NCI-H748 treated with DMSO at 0.1 percent for 48 hours (cell line): Measurements from ENCODE around the gene SGCE.
A peak's percentile ranks its signal among the peaks of the same experiment; 100 is the strongest.
"Not testable (repeated sequence)": the region's sequence is repeated elsewhere in the genome, so short reads cannot be mapped to it uniquely, and the experiment has no call there.

Experiments
- DNase-seq: peaks from one replicate; lab custom pipeline; 2025; lab: John Stamatoyannopoulos, UW

Gene SGCE, protein sequence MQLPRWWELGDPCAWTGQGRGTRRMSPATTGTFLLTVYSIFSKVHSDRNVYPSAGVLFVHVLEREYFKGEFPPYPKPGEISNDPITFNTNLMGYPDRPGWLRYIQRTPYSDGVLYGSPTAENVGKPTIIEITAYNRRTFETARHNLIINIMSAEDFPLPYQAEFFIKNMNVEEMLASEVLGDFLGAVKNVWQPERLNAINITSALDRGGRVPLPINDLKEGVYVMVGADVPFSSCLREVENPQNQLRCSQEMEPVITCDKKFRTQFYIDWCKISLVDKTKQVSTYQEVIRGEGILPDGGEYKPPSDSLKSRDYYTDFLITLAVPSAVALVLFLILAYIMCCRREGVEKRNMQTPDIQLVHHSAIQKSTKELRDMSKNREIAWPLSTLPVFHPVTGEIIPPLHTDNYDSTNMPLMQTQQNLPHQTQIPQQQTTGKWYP

DNA sequence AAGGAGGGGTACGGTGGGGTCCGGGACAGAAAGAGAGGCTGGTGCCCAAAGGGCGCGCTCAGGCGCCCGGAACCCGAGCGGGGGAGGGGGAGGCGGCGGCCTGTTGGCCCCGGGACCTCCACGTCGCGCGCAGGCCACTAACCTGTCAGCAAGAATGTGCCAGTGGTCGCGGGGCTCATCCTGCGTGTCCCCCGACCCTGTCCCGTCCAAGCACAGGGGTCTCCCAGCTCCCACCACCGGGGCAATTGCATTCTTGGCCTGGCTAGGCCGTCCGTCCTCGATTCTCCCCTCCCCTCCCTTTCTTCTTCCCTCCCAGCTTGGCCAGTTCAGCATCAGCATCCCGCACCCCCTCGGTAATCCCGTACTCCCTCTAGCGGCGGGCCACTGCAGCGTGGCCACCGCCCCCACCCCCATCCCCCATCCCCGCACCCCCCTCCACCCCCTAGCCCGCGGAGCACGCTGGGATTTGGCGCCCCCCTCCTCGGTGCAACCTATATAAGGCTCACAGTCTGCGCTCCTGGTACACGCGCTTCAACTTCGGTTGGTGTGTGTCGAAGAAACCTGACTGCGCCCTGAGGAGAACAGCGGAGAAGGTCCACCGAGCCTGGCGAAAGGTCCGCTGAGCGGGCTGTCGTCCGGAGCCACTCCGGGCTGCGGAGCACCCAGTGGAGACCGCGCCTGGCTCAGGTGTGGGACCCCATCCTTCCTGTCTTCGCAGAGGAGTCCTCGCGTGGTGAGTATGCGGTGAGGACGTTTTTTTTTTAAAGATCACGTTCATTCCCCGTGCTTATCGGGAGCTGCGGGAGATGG, at the start of gene SGCE:
SGCE (minus strand) TSS at position 286 of the 810 bp plus-strand sequence; CDS start at position 251, 35 bp downstream.
- peak; percentile 70 for DNase-seq

DNA sequence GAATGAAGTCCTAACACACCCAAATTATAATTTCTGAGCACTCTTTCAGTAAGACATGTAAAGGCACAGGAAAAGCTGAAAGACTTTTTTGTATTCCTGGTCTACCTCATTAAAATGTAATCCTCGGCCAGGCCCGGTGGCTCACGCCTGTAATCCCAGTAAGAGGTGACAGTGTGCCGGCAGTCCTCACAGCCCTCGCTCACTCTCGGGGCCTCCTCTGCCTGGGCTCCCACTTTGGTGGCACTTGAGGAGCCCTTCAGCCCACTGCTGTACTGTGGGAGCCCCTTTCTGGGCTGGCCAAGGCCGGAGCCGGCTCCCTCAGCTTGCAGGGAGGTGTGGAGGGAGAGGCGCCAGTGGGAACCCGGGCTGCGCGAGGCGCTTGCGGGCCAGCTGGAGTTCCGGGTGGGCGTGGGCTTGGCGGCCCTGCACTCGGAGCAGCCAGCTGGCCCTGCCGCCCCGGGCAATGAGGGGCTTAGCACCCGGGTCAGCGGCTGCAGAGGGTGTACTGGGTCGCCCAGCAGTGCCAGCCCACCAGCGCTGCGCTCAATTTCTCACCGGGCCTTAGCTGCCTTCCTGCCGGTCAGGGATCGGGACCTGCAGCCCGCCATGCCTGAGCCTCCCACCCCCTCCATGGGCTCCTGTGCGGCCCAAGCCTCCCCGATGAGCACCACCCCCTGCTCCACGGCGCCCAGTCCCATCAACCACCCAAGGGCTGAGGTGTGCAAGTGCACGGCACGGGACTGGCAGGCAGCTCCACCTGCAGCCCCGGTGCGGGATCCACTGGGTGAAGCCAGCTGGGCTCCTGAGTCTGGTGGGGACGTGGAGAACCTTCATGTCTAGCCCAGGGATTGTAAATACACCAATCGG, 49.5 kb upstream of the SGCE start:
- not testable (repeated sequence) for DNase-seq

DNA sequence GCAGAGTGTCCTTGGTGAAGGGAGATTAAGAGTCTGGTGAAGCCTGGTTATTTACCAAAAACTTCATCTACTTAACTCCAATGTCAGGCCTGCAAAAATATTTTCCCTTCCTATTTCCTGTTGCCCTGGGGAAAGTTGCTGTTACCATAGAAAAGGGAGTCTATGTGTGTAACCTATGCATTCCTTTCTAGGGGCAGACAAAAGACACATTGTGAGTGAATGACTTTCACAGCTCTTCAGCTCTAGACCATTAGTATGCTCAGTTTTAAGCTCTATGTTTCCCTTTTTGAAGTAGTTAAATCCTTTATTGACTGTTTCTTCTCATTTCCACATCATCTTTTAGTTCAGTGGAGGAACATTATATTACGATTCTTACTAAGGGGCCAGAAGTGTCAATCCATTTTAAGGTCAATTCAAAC, 45.6 kb upstream of the SGCE start:
- no peak for DNase-seq

DNA sequence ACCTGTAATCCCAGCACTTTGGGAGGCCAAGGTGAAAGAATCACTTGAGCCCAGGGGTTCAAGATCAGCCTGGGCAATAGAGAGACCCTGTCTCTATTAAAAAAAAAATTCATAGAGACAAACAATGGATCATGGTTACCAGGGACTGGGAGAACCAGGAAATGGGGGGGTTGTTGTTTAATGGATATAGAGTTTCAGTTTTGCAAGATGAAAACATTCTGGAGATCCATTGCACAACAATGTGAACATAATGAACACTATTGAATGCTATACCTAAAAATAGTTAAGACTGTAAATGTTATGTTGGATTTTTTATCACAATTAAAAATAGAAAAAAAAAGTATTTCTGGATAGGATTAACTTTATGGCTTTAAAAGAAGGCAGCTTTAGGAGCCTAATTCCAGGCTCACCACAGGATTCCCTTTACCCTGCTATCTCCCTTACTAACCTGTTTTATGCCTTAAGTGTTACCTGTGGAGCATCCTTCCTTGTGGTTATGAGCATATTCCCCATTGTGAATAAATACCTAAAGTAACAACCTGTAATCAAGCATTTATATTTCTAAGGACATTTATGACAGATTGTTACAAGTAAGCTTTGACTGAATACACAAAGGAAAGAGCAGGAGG, 45.1 kb upstream of the SGCE start:
- DNase-seq = no peak

DNA sequence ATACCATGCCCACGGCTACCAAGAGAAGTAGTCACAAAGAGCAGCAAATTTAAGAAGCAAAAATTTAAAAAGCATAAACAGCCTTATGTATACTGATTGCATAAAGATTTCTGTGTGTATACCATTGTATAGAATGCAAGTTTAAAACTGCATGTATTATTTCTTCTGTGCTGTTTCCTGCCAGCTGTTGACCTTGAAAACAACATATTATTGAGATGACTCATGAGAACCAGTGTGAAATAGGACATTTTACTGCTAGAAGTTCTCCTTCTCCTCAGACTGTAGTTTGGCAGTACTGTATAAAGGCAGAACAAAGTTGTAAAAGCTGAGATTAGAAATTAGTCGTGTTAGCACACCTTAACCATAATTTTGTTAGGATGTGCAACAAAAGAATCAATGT, 42.3 kb upstream of the SGCE start:
- no peak for DNase-seq

DNA sequence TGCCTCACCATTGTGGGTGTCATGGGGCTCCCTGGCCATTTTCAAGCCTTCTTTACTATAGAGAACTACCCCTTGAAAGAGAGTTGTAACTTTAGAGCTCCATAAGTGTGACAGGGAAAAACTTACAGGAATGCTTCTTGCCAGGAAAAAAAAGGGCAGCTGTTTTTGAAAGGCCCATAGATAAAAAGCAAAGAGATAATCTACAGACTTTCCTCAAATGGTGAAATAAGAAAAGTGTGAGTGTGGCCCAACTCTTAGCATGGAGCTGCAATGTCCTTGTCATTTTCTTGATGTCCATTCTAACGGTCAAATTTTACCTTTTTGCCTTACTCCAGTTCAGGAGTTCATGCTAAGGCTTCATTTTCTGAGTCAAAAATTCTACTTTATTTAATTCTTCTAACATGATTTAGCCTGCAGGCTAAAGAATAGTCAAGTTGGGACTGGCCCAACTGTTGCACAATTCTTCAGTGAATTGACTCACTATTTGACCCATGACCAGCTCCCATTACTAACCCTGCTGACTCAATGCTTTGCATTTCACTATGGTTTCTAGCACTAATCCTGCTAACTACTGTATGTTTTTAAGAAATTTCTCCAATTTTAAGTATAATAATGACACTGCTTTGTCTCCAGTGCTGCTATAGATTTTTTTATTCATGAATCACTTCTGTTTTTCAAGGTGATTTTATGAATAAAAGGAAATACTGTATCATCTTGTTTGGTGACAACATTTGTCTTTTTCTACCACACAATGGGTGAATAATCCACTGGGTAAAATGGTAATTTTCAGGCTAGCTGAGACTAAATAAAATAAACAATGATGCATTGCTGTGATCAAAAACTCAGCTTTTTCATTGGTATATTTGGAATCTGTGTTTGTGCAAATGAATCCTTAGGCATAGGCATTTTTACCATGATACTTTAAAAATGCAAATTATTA, 41.4 kb upstream of the SGCE start:
- DNase-seq = no peak

DNA sequence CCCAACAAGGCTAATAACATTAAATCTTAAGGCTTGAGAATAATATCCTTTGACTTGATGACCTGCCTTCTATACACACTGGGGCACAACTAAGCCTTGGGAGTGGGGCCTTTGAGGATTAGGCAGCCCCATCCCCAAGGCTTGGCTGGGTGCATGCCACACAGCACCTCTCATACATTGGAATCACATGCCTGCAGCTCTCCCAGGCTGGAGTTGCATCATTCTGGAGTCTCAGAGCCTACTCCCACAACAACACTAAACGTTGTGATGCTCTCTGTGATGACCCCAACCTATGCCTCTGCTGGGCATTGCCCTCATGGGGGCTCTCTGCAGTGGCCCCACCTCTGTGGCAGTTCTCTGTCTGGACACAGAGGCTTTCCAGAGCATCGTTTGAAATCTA, 31.9 kb upstream of the SGCE start:
- DNase-seq = no peak

DNA sequence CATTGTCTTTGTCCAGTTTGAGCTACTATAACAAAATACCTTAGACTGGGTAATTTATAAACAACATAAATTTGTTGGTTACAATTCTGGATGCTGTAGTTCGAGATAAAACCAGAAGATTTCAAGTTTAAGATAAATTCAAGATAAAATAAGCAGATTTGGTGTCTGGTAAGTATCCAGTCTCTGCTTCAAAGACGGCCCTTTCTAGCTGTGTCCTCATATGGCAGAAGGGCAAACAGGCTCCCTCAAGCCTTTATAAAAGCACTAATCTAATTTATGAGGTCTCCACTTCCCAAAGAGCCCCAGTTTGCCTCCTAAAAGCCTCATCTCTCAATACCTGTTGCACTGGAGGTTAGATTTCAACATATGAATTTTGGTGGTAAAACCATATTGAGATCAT, 31.1 kb upstream of the SGCE start:
- DNase-seq = no peak

DNA sequence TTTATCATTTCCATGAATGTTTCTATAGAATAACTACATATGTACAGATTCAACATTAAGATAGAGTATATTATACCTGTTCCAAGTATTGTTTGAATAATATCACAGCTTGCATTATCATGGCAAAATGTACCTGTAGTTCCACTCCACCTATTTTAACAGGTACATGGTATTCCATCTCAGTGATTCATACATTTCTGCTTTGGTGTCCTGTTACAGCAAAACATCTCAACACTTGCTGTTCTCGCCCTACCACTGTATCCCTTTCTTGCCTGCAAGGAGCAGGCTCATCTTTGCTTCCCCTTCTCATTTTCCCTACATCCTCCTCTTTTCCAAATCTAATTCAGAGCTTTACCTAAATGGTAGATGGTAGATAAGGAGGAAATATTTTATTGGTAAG, 27.1 kb upstream of the SGCE start:
- no peak for DNase-seq

DNA sequence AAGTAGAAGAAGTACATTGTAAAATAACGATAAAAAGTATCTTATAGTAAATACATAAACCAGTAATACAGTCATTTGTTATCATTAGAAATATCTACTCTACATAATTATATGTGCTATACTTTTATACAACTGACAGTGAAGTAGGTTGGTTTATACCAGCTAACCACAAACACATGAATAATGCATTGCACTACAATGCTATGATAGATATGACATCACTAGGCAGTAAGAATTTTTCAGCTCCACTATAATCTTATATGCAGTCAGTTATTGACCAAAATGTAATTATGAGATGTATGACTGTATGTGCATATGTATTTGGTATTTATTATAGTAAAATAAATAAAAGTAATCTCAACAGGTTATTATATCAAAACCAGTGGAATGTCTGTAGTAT, 23.4 kb upstream of the SGCE start:
- no peak for DNase-seq

DNA sequence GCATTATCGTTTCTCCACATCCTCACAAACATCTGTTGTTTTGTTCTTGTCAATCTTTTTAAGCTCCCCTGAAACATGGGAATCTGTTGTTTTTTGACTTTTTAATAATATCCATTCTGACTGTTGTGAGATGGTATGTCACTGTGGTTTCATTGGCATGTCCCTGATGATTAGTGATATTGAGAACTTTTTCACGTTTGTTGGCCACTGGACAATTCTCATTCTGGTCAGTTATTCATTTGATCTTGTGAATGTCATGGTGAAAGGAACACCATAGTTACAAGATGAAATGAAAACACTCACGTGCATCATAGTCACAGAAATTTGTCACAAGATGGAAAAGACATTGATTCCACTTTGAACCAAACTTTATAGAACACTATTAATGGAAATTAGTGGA, 20.5 kb upstream of the SGCE start:
- DNase-seq = no peak

DNA sequence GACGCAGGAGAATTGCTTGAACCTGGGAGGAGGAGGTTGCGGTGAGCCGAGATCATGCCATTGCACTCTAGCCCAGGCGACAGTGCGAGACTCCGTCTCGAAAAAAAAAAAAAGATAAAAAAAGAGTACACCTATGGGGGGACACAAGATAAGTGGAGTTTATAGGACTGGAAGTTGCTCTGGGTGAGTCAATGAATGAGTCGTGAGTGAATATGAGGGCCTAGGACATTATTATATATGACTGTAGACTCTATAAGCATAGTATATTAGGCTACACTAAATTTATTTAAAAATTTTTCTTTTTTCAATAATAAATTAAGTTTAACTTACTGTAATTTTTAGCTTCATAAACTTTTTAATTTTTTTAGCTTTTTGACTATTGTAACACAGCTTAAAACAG, 19.4 kb upstream of the SGCE start:
- no peak for DNase-seq

DNA sequence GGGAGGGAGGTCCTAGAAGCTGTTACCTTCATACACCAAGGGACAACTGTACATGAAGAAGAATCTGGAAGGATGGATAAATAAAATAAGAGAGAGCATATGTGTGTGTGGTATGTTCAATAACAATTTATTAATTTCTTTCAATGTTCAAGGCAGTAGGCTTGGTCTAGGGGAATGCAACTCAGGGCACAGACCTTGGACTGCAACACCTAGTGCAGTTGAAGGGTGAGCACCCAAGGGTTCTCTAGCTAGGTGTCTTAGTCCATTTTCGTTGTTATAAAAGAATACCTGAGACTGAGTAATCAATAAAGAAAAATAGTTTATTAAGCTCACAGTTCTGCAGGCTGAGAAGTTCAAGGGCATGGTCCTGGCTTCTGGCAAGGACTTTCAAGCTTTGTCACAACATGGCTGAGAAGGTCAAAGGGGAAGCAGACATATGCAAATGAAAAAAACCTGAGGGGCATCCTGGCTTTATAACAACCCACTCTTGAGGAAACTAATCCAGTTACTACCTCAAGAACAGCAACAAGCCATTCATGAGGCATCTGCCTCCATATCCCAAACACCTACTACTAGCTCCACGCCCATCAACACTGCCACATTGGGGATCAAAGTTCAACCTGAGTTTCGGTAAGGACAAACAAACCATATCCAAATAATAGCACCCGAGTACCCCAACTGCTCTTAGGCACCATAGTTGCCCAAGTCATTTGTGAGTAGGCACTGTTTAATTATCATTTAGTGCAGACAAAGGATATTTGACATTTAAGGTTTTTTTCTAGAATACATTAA, 15.7 kb upstream of the SGCE start:
- no peak for DNase-seq

DNA sequence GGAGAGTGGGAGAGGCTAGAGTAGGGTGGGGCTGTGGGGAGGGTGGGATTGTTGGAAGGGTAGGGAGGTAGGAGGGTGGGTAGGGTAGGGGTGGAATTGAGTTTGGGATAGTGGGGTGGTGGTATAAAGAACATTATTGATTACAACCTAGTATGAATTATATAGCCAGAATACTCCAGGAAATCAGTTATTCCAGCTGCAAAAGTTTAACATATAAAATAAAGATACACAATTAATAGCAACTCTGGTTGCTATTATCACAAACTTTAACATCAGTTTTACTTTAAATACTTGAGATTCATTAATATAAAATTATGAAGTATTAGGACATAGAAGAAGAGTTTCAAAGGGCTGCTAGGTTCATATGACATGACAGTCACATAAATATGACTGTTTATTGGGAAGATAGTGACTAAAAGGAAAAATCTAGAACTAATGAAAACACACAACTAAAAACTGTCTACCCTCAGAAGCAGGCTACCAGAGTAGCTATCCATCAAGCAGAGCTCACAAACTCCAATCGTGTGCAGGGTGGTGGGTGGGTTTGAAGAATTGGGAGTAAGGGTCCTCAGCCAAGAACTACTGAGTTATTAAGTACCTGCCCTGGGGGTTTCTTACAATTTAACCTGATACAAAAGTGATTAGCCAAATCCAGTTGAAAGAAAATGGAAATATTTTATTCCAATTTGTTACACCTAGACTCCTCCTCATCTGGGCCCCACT, 14.0 kb upstream of the SGCE start:
- DNase-seq = no peak

DNA sequence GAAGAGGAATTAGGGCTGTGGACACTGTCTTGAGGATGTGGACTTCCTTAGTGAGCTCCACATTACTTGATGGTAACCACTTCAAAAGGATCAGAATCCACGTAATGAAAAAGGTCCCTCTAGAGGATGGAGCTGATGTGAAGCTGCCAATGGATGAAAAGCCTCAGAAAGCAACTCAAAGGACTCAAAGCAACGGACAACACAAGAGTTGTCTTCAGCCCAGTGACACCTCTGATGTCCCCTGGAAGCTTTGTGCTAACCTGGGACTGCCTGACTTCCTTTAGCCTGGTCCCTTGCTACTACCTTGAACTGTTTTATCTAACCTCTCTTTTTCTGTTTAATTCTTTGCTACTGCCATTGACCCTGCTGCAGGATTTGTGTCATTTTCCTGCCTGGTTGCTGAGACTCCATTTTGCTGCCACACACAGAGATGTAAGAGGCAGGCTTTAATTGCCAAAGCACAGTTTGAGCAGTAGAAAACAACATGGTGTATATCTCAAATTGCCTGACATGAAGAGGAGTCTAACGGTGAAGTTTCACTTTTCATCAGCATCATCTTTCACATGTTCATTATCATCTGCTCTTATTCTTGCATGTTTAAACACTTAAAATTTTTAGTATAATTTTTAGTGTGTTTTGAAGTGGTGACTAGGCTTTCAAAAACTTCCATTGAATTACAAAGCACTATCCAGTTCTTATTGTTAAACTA, 11.1 kb upstream of the SGCE start:
- DNase-seq = no peak

DNA sequence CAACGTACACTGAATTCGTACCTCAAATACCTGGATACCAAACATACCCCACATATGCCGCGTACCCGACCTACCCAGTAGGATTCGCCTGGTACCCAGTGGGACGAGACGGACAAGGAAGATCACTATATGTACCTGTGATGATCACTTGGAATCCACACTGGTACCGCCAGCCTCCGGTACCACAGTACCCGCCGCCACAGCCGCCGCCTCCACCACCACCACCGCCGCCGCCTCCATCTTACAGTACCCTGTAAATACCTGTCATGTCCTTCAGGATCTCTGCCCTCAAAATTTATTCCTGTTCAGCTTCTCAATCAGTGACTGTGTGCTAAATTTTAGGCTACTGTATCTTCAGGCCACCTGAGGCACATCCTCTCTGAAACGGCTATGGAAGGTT, 9.5 kb upstream of the SGCE start:
- no peak for DNase-seq

DNA sequence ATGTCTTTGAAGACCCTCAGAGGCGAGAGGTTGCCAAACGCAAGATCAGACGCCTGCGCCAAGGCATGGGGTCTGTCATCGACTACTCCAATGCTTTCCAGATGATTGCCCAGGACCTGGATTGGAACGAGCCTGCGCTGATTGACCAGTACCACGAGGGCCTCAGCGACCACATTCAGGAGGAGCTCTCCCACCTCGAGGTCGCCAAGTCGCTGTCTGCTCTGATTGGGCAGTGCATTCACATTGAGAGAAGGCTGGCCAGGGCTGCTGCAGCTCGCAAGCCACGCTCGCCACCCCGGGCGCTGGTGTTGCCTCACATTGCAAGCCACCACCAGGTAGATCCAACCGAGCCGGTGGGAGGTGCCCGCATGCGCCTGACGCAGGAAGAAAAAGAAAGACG, 8.1 kb upstream of the SGCE start:
- no peak for DNase-seq

DNA sequence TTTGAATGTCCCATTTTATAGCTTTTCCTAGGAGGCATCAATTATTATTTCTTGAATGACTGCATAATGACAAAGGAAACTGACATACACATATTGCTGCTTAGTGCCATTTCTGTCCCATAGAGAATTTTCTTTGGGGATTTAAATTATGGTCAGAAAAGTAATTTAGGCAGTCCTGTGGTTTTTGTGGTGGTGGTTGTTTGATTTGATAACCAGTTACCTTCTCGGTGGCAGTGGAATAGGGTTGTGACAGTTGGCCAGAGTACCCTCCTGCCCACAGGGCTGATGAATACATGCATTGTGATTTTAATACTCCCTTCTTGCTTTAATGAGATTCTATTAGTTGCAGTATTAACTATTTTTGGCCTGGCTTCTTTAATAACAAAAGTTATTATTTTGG, 6.6 kb upstream of the SGCE start:
- no peak for DNase-seq

DNA sequence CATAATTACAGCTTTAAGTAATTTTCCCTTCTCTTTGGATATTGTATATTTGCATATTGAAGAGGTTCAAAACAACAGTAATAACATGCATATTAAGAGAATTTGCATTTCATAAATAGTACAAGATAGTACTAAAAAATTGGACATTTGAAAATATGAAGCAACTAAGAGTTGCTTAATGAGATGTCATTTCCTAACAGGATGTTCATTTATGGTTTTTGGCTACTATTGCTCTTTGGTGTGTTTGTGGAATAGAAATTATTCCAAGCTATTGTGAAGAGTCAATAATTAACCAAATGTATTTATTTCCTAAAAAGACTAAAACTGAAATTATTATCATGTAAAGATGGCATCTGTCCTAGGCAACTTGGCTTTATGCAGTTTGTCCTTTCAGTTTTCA, 4.1 kb upstream of the SGCE start:
- no peak for DNase-seq
